OCI-LY1 (cell line): ENCODE measurements around the gene SYT3.

ENCODE experiments used
- EZH2 ChIP-seq: fragments of 200-600 bp; sonication (generic), shearing (Covaris generic); IDR thresholded peaks from 2 replicates; pipeline ENCODE4 v1.8.0; 2017; ENCODE audit warnings: borderline replicate concordance, mixed run types, mild to moderate bottlenecking, antibody characterized with exemption, low read length, moderate library complexity, mixed read lengths
- TF ChIP-seq, protein P1 (sequence below): fragments of 200-600 bp; sonication (generic), shearing (Covaris generic); IDR thresholded peaks from 2 replicates; pipeline ENCODE4 v1.5.1; 2017; ENCODE audit warnings: mild to moderate bottlenecking, antibody characterized with exemption, low read length, moderate library complexity, mixed read lengths

- TF ChIP-seq, protein P1, sequence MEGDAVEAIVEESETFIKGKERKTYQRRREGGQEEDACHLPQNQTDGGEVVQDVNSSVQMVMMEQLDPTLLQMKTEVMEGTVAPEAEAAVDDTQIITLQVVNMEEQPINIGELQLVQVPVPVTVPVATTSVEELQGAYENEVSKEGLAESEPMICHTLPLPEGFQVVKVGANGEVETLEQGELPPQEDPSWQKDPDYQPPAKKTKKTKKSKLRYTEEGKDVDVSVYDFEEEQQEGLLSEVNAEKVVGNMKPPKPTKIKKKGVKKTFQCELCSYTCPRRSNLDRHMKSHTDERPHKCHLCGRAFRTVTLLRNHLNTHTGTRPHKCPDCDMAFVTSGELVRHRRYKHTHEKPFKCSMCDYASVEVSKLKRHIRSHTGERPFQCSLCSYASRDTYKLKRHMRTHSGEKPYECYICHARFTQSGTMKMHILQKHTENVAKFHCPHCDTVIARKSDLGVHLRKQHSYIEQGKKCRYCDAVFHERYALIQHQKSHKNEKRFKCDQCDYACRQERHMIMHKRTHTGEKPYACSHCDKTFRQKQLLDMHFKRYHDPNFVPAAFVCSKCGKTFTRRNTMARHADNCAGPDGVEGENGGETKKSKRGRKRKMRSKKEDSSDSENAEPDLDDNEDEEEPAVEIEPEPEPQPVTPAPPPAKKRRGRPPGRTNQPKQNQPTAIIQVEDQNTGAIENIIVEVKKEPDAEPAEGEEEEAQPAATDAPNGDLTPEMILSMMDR: no peak
- TF ChIP-seq EZH2: no peak
Observed at GRCh38 chr19:50667177-50667758, 27.6 kb upstream of the SYT3 start.
